Transverse colon (tissue), 4 donors: Measurements from ENCODE around the gene SLC25A4. TPM values are rescaled to one million over a fixed set of nuclear protein-coding genes. Genes with fewer than 3 reads are reported as not detected.

Experiments
- DNase-seq: peaks from one replicate; pipeline ENCODE4 v3.0.0-alpha.2; 2019
- H3K27ac ChIP-seq, 4 donors: fragments of 200-600 bp; sonication (generic); 2 replicates each; pipeline ENCODE4 v1.5.1; 2016 to 2018; ENCODE audit warnings: inconsistent platforms in 4 of 4
- H3K27me3 ChIP-seq: fragments of 200-600 bp; sonication (generic); 2 replicates; pipeline ENCODE4 v1.5.1; 2017; ENCODE audit warnings: inconsistent platforms
- H3K36me3 ChIP-seq, 4 donors: fragments of 200-600 bp; sonication (generic); 2 replicates each; pipeline ENCODE4 v1.5.1; 2017 to 2019; ENCODE audit warnings: inconsistent platforms in 4 of 4
- H3K4me1 ChIP-seq, 4 donors: fragments of 200-600 bp; sonication (generic); 2 replicates each; pipeline ENCODE4 v1.5.1; 2017 to 2020; ENCODE audit warnings: inconsistent platforms in 4 of 4
- H3K4me3 ChIP-seq, 4 donors: fragments of 200-600 bp; sonication (generic); 1 replicate in 1 of 4; 2 replicates in 3 of 4; pipeline versions ENCODE4 v1.5.1 to v1.6.1; 2017 to 2019; ENCODE audit warnings: inconsistent platforms in 4 of 4
- H3K9me3 ChIP-seq, 2 donors: fragments of 200-600 bp; sonication (generic); 2 replicates each; pipeline ENCODE4 v1.5.1; 2017 to 2019; ENCODE audit warnings: inconsistent platforms in 2 of 2
- CTCF ChIP-seq, 5 experiments: fragments of 200-600 bp in 3 of 5; fragments of 450-650 bp in 2 of 5; sonication (generic) in 3 of 5; IDR thresholded peaks; 1 replicate in 2 of 5; 2 replicates in 3 of 5; pipeline ENCODE4 v1.5.1; 2016 to 2017; ENCODE audit warnings: antibody characterized with exemption in 5 of 5, inconsistent platforms in 3 of 5, mild to moderate bottlenecking in 2 of 5, moderate library complexity in 1 of 5
- EP300 ChIP-seq: sonication (generic); formaldehyde crosslinking; IDR thresholded peaks from one replicate; pipeline ENCODE4 v1.6.1; 2017; ENCODE audit warnings: antibody characterized with exemption, low read depth
- POLR2A ChIP-seq: fragments of 450-650 bp; IDR thresholded peaks from one replicate; pipeline ENCODE4 v1.6.1; 2016; ENCODE audit warnings: antibody characterized with exemption, mild to moderate bottlenecking, moderate library complexity
- POLR2AphosphoS5 ChIP-seq, 3 donors: sonication (generic); formaldehyde crosslinking; IDR thresholded peaks; one replicate each; pipeline ENCODE4 v1.6.1; 2016; ENCODE audit warnings: antibody characterized with exemption in 3 of 3
- WGBS, 2 donors: methylation state at CpG; one replicate each; pipeline ENCODE4 v1.1.5; 2018; ENCODE audit warnings: low coverage in 1 of 2; 5-methylcytosine and 5-hydroxymethylcytosine counted together
- in situ Hi-C, 4 donors: fragments of 200-750 bp; cut with MboI; loops; one replicate each; pipeline versions ENCODE4 v1.15.0 to v1.15.1; 2017; ENCODE audit warnings: low sequenced_read_pairs in 3 of 4, low pct_ligation_motif_present in 1 of 4, low pct_unique_long_range_greater_than_20kb in 1 of 4
- intact Hi-C: fragments of 100-400 bp; cut with DNase I; formaldehyde crosslinking; loops from one replicate; pipeline ENCODE4 v1.15.1; 2023; ENCODE audit warnings: low total_unique reads
- total RNA-seq, 4 donors: library from RNA; depleted of rRNA; stranded (reverse); fragments of >200 nt; gene quantifications; one replicate each; pipeline ENCODE4 v1.1.0, GENCODE V29; 2016

SLC25A4 gene
- total RNA-seq, 4 donors from 2014 or later: 20.9 to 57.6 (median 25.8) TPM

GRCh38 chr4:185109736-185110135 lies 33.3 kb upstream of the SLC25A4 start:
- intact Hi-C loops (no loop called here), in situ Hi-C loops (no loop called here)
- H3K9me3 ChIP-seq: no peaks in the 10 kb centered on the region
- H3K27me3 ChIP-seq: no peaks in the 10 kb centered on the region
- TF ChIP-seq POLR2A (no peak), POLR2AphosphoS5 (IDR thresholded peaks at IDR 0.05) (no peak), EP300 (no peak), CTCF (IDR thresholded peaks at IDR 0.05) (no peak)
- no peak overlapping the region for H3K27ac ChIP-seq
- peaks cover 0 to 9% (median 0%) of the 10 kb centered on the region in 4 donors for H3K4me1 ChIP-seq
- H3K4me3 ChIP-seq: no peak overlapping the region
- H3K36me3 ChIP-seq: no peaks in the 10 kb centered on the region
- DNase-seq: no peak

GRCh38 chr4:185110375-185110823 lies 32.7 kb upstream of the SLC25A4 start:
- Histone ChIP-seq H3K9me3 (no peaks in the 10 kb centered on the region), H3K4me3 (no peak overlapping the region), H3K4me1 (peaks cover 0 to 9% (median 0%) of the 10 kb centered on the region in 4 donors), H3K36me3 (no peaks in the 10 kb centered on the region), H3K27me3 (no peaks in the 10 kb centered on the region), H3K27ac (no peak overlapping the region)
- in situ Hi-C loops (no loop called here), intact Hi-C loops (no loop called here)
- 60 to 79% methylated on average over 11 of the region's 11 CpGs for WGBS, 2 donors
- TF ChIP-seq CTCF (IDR thresholded peaks at IDR 0.05) (no peak), EP300 (no peak), POLR2A (no peak), POLR2AphosphoS5 (IDR thresholded peaks at IDR 0.05) (no peak)
- DNase-seq: no peak

GRCh38 chr4:185112104-185112503 lies 31.0 kb upstream of the SLC25A4 start:
- Histone ChIP-seq H3K36me3 (no peaks in the 10 kb centered on the region), H3K4me3 (no peak overlapping the region), H3K27me3 (no peaks in the 10 kb centered on the region), H3K27ac (peak overlapping the region in 1 of 4 donors; percentile 28), H3K9me3 (no peaks in the 10 kb centered on the region), H3K4me1 (peaks cover 0 to 9% (median 0%) of the 10 kb centered on the region in 4 donors)
- 78 to 80% methylated on average over 1 to 2 of the region's 2 CpGs for WGBS, 2 donors
- intact Hi-C loops: no loop called here
- DNase-seq: no peak
- TF ChIP-seq POLR2AphosphoS5 (IDR thresholded peaks at IDR 0.05) (no peak), CTCF (IDR thresholded peaks at IDR 0.05) (no peak), POLR2A (no peak), EP300 (no peak)
- in situ Hi-C loops: no loop called here

- in situ Hi-C loops (no loop called here), intact Hi-C loops (no loop called here)
- 82 to 90% methylated on average over 1 to 2 of the region's 2 CpGs for WGBS, 2 donors
- TF ChIP-seq EP300: no peak
- TF ChIP-seq POLR2AphosphoS5 (IDR thresholded peaks at IDR 0.05): no peak
- TF ChIP-seq CTCF (IDR thresholded peaks at IDR 0.05): no peak
- no peak for TF ChIP-seq POLR2A
- Histone ChIP-seq H3K9me3 (no peaks in the 10 kb centered on the region), H3K27ac (no peak overlapping the region), H3K4me1 (peaks cover 0 to 8% (median 0%) of the 10 kb centered on the region in 4 donors), H3K4me3 (no peak overlapping the region), H3K27me3 (no peaks in the 10 kb centered on the region), H3K36me3 (no peaks in the 10 kb centered on the region)
- no peak for DNase-seq
Measured at GRCh38 chr4:185113340-185113739, 29.7 kb upstream of the SLC25A4 start.
